ENCODE measurements around the gene SLC35F3.
"Not testable (repeated sequence)": the region's sequence is repeated elsewhere in the genome, so short reads cannot be mapped to it uniquely, and the experiment has no call there.

The SLC35F3 gene

GRCh38 chr1:234199476-234200127, 295.1 kb downstream of the SLC35F3 start:
- no peak for DNase-seq (ENCODE audit: low spot score)

- DNase-seq (ENCODE audit: low spot score), result no peak
Observed at GRCh38 chr1:234200566-234200965, 296.1 kb downstream of the SLC35F3 start.

GRCh38 chr1:234201600-234201999, 297.1 kb downstream of the SLC35F3 start:
- DNase-seq (ENCODE audit: low spot score), result no peak

GRCh38 chr1:234205966-234206365, 301.5 kb downstream of the SLC35F3 start:
- DNase-seq (ENCODE audit: low spot score), result no peak

GRCh38 chr1:234206651-234207284, 302.3 kb downstream of the SLC35F3 start:
- no peak for DNase-seq (ENCODE audit: low spot score)

- no peak for DNase-seq (ENCODE audit: low spot score)
Observed at GRCh38 chr1:234208351-234208750, 303.9 kb downstream of the SLC35F3 start.

- no peak for DNase-seq (ENCODE audit: low spot score)
Observed at GRCh38 chr1:234208791-234209190, 304.3 kb downstream of the SLC35F3 start.

- DNase-seq (ENCODE audit: low spot score), result not testable (repeated sequence)
Observed at GRCh38 chr1:234210429-234210828, 306.0 kb downstream of the SLC35F3 start.

GRCh38 chr1:234211855-234212254, 307.4 kb downstream of the SLC35F3 start:
- not testable (repeated sequence) for DNase-seq (ENCODE audit: low spot score)

- DNase-seq (ENCODE audit: low spot score), result peak; percentile 46
Observed at GRCh38 chr1:234212764-234213657, 308.5 kb downstream of the SLC35F3 start.

GRCh38 chr1:234213658-234214128, 309.2 kb downstream of the SLC35F3 start:
- DNase-seq (ENCODE audit: low spot score), result no peak

- peak; percentile 34 for DNase-seq (ENCODE audit: low spot score)
Observed at GRCh38 chr1:234214129-234214910, 309.8 kb downstream of the SLC35F3 start.

- DNase-seq (ENCODE audit: low spot score), result no peak
Observed at GRCh38 chr1:234214911-234215892, 310.7 kb downstream of the SLC35F3 start.

- DNase-seq (ENCODE audit: low spot score), result no peak
Observed at GRCh38 chr1:234216116-234216703, 311.7 kb downstream of the SLC35F3 start.

- no peak for DNase-seq (ENCODE audit: low spot score)
Observed at GRCh38 chr1:234217316-234217840, 312.9 kb downstream of the SLC35F3 start.

- DNase-seq (ENCODE audit: low spot score), result no peak
Observed at GRCh38 chr1:234218078-234218477, 313.6 kb downstream of the SLC35F3 start.

- no peak for DNase-seq (ENCODE audit: low spot score)
Observed at GRCh38 chr1:234219711-234220110, 315.2 kb downstream of the SLC35F3 start.

GRCh38 chr1:234221601-234222000, 317.1 kb downstream of the SLC35F3 start:
- DNase-seq (ENCODE audit: low spot score), result no peak

GRCh38 chr1:234222561-234223280, 318.2 kb downstream of the SLC35F3 start:
- no peak for DNase-seq (ENCODE audit: low spot score)

All from CD4-positive, alpha-beta T cell treated with Interleukin-6 at 100 ng/mL for 8 hours (primary cell).